Epithelial cell of proximal tubule (primary cell): ENCODE results near the gene DTNBP1. TPM values are rescaled to one million over a fixed set of nuclear protein-coding genes. Genes with fewer than 3 reads are reported as not detected.

Experiments used
- DNase-seq: peaks from one replicate; pipeline ENCODE4 v3.0.0-alpha.2; 2011; ENCODE audit warnings: low read depth
- H3K4me3 ChIP-seq: 2 replicates; pipeline ENCODE4 v1.5.1; 2011; ENCODE audit warnings: low read depth, mild to moderate bottlenecking, low read length
- CTCF ChIP-seq: conservative IDR thresholded peaks from 2 replicates; pipeline ENCODE4 v1.5.1; 2012; ENCODE audit warnings: low read depth, mild to moderate bottlenecking, low read length
- total RNA-seq: library from RNA; depleted of rRNA; stranded (reverse); fragments of >200 nt; gene quantifications from 2 replicates; pipeline ENCODE4 v1.2.3, GENCODE V29; 2015

The DTNBP1 gene
- total RNA-seq, 1 donor from 2014 or later = 6.3 TPM

GRCh38 chr6:15506066-15506465 is 156.8 kb downstream of the DTNBP1 start:
- DNase-seq = no peak
- no peak for TF ChIP-seq CTCF
- H3K4me3 ChIP-seq = no peak overlapping the region

- no peak for DNase-seq
- peak overlapping the region; percentile 45 for H3K4me3 ChIP-seq
- no peak for TF ChIP-seq CTCF
These were observed 157.3 kb downstream of the DTNBP1 start for GRCh38 chr6:15505463-15505918.

GRCh38 chr6:15504581-15505350 is 158.1 kb downstream of the DTNBP1 start:
- peak; percentile 91 for DNase-seq
- no peak for TF ChIP-seq CTCF
- peak overlapping the region; percentile 45 for H3K4me3 ChIP-seq

GRCh38 chr6:15504040-15504495 is 158.8 kb downstream of the DTNBP1 start:
- H3K4me3 ChIP-seq = no peak overlapping the region
- peak; percentile 29 for TF ChIP-seq CTCF
- no peak for DNase-seq

- DNase-seq = no peak
- no peak overlapping the region for H3K4me3 ChIP-seq
- no peak for TF ChIP-seq CTCF
These were observed 159.5 kb downstream of the DTNBP1 start for GRCh38 chr6:15503346-15503680.

- DNase-seq = no peak
- no peak for TF ChIP-seq CTCF
- peak overlapping the region; percentile 39 for H3K4me3 ChIP-seq
These were observed 160.1 kb downstream of the DTNBP1 start for GRCh38 chr6:15502446-15503345.
